Right atrium auricular region (tissue), 2 donors: ENCODE results near the gene PHF23. TPM values are rescaled to one million over a fixed set of nuclear protein-coding genes. Genes with fewer than 3 reads are reported as not detected.
A peak's percentile ranks its signal among the peaks of the same experiment; 100 is the strongest.

Experiments used
- DNase-seq: peaks from one replicate; pipeline ENCODE4 v3.0.0-alpha.2; 2019; ENCODE audit warnings: low spot score
- H3K27ac ChIP-seq, 2 donors: fragments of 200-600 bp; sonication (generic); 1 replicate in 1 of 2; 2 replicates in 1 of 2; pipeline ENCODE4 v1.5.1; 2016 to 2019
- H3K27me3 ChIP-seq, 2 donors: fragments of 200-600 bp; sonication (generic); one replicate each; pipeline versions ENCODE4 v1.5.1 to v1.6.0; 2017 to 2019
- H3K36me3 ChIP-seq: fragments of 200-600 bp; sonication (generic); one replicate; pipeline ENCODE4 v1.5.1; 2016
- H3K4me1 ChIP-seq, 2 donors: fragments of 200-600 bp; sonication (generic); one replicate each; pipeline versions ENCODE4 v1.5.1 to v1.6.0; 2017 to 2019
- H3K4me3 ChIP-seq, 2 donors: fragments of 200-600 bp; sonication (generic); 1 replicate in 1 of 2; 2 replicates in 1 of 2; pipeline ENCODE4 v1.5.1; 2017 to 2019; ENCODE audit warnings: mild to moderate bottlenecking in 1 of 2, moderate library complexity in 1 of 2
- H3K9me3 ChIP-seq, 2 donors: fragments of 200-600 bp; sonication (generic); one replicate each; pipeline ENCODE4 v1.5.1; 2019
- CTCF ChIP-seq, 2 donors: fragments of 200-600 bp; sonication (generic); IDR thresholded peaks; one replicate each; pipeline ENCODE4 v1.5.1; 2019; ENCODE audit warnings: antibody characterized with exemption in 2 of 2
- total RNA-seq, 2 donors: library from RNA; depleted of rRNA; stranded (reverse); fragments of >200 nt; gene quantifications; one replicate each; pipeline ENCODE4 v1.1.0, GENCODE V29; 2016

Gene PHF23
- total RNA-seq = 10 to 100 TPM in 1 of 2 donors, 1 to 10 TPM in 1; 10.0 to 22.4 TPM

GRCh38 chr17:7239091-7240027 is at the start of gene PHF23:
TSS of gene PHF23 (minus strand) at chr17:7239457. CDS start at chr17:7239279, 178 bp downstream.
- Histone ChIP-seq H3K9me3 (no peaks in the 10 kb centered on the region), H3K27me3 (no peaks in the 10 kb centered on the region), H3K36me3 (peaks cover 33% of the 10 kb centered on the region), H3K27ac (peak within 1 kb of the TSS; percentile 93), H3K4me1 (peaks cover 0 to 51% of the 10 kb centered on the region in 2 donors), H3K4me3 (peak within 1 kb of the TSS; percentile 93 to 96)
- no peak for TF ChIP-seq CTCF (IDR thresholded peaks at IDR 0.05)
- DNase-seq = peak; percentile 99

GRCh38 chr17:7285679-7286078 is 46.4 kb upstream of the PHF23 start:
- Histone ChIP-seq H3K27ac (peak overlapping the region in 1 of 2 donors; percentile 16), H3K9me3 (no peaks in the 10 kb centered on the region), H3K4me1 (peaks cover 0 to 38% of the 10 kb centered on the region in 2 donors), H3K36me3 (peaks cover 32% of the 10 kb centered on the region), H3K4me3 (no peak overlapping the region), H3K27me3 (no peaks in the 10 kb centered on the region)
- TF ChIP-seq CTCF (IDR thresholded peaks at IDR 0.05) = no peak
- no peak for DNase-seq

DNA sequence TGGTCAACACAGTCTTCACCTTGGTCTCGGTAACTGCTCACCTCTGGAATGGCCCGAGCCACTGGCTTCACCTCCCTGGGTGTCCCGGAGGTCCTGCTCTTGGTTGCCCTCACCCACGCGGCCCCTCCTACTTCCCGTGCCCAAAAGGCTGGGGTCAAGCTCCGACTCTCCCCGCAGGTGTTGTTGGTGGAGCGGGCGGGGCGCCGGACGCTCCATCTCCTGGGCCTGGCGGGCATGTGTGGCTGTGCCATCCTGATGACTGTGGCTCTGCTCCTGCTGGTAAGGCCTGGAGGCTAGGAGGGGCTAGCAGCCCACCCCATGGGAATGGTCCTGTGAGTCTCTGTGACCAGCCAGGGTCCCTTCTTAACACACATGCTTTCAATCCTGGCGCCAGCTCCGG is 45.7 kb upstream of the PHF23 start:
- H3K36me3 ChIP-seq = peaks cover 32% of the 10 kb centered on the region
- peak overlapping the region in 1 of 2 donors; percentile 16 for H3K27ac ChIP-seq
- no peaks in the 10 kb centered on the region for H3K27me3 ChIP-seq
- no peak for DNase-seq
- no peak for TF ChIP-seq CTCF (IDR thresholded peaks at IDR 0.05)
- no peaks in the 10 kb centered on the region for H3K9me3 ChIP-seq
- no peak overlapping the region for H3K4me3 ChIP-seq
- peaks cover 0 to 36% of the 10 kb centered on the region in 2 donors for H3K4me1 ChIP-seq

DNA sequence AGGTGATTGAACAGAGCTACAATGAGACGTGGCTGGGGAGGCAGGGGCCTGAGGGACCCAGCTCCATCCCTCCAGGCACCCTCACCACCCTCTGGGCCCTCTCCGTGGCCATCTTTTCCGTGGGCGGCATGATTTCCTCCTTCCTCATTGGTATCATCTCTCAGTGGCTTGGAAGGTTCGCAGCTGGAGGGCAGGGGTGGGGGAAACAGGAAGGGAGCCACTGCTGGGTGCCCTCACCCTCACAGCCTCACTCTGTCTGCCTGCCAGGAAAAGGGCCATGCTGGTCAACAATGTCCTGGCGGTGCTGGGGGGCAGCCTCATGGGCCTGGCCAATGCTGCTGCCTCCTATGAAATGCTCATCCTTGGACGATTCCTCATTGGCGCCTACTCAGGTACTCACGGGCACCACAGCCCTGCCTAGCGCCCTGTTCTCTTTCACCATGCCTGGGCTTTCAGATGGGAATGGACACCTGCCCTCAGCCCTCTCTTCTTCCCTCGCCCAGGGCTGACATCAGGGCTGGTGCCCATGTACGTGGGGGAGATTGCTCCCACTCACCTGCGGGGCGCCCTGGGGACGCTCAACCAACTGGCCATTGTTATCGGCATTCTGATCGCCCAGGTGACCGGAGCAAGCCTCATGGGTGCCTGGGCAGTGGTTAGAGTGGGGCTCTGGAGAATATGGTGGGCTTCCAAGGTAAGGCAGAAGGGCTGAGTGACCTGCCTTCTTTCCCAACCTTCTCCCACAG is 44.4 kb upstream of the PHF23 start:
- H3K4me3 ChIP-seq = peak overlapping the region in 1 of 2 donors; percentile 60
- no peak for TF ChIP-seq CTCF (IDR thresholded peaks at IDR 0.05)
- H3K27me3 ChIP-seq = no peaks in the 10 kb centered on the region
- peak overlapping the region; percentile 91 to 93 for H3K27ac ChIP-seq
- H3K36me3 ChIP-seq = peaks cover 32% of the 10 kb centered on the region
- no peak for DNase-seq
- peaks cover 0 to 36% of the 10 kb centered on the region in 2 donors for H3K4me1 ChIP-seq
- H3K9me3 ChIP-seq = no peaks in the 10 kb centered on the region

DNA sequence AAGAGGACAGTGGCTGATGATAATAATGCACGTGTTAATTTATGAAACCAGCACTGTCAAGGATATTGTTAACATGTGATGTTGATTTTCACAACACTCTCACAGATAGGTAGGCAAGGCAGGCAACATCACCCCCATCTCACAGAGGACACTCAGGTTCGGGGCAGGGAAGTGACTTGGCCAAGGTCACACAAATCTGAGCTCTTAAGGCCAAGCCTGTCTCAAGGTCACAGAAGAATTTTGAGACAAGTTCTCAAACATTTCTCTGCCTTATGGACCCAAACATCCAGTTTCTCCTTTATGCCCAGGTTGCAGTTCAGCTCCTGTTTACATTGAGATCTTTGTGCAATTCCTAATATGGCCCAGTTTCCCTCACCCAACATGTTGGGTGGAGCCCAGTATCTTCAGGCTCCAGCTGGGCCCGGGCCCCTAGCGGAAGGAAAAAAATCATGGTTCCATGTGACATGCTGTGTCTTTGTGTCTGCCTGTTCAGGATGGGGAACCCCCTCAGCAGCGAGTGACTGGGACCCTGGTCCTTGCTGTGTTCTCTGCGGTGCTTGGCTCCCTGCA is 43.6 kb upstream of the PHF23 start:
- no peaks in the 10 kb centered on the region for H3K27me3 ChIP-seq
- H3K4me3 ChIP-seq = peak overlapping the region; percentile 60 to 72
- H3K27ac ChIP-seq = peak overlapping the region; percentile 91 to 93
- peaks cover 32% of the 10 kb centered on the region for H3K36me3 ChIP-seq
- H3K9me3 ChIP-seq = no peaks in the 10 kb centered on the region
- DNase-seq = no peak
- peaks cover 0 to 36% of the 10 kb centered on the region in 2 donors for H3K4me1 ChIP-seq
- no peak for TF ChIP-seq CTCF (IDR thresholded peaks at IDR 0.05)
